22Rv1 (cell line): ENCODE measurements around the gene ENTPD3.

Experiments
- ZFX ChIP-seq: fragments of 450-650 bp; IDR thresholded peaks from 2 replicates; pipeline ENCODE4 v1.6.1; 2017; ENCODE audit warnings: antibody characterized with exemption, borderline replicate concordance
- TF ChIP-seq, protein P1 (sequence below): fragments of 450-650 bp; IDR thresholded peaks from 2 replicates; pipeline ENCODE4 v1.5.1; 2017; ENCODE audit warnings: mild to moderate bottlenecking

DNA sequence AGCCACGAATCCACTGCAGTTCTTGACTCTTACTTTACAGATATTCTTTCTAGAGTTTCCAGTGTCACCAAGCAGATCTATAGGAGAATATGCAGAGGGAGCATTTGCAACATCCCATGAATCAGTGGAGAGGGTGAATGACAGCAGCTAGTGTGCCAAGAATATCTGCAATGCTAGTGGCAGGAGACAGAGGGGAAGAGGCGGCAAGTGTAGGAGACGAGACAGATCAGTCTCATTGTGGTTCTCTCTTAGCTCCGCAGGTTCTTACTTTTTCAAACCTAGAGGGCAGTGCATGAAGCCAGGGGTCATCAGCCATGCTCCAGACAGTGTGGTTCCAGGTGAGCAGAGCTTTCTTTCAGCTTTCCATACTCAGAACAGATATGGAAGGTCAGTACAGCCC is 90.7 kb downstream of the ENTPD3 start:
- TF ChIP-seq, protein P1, sequence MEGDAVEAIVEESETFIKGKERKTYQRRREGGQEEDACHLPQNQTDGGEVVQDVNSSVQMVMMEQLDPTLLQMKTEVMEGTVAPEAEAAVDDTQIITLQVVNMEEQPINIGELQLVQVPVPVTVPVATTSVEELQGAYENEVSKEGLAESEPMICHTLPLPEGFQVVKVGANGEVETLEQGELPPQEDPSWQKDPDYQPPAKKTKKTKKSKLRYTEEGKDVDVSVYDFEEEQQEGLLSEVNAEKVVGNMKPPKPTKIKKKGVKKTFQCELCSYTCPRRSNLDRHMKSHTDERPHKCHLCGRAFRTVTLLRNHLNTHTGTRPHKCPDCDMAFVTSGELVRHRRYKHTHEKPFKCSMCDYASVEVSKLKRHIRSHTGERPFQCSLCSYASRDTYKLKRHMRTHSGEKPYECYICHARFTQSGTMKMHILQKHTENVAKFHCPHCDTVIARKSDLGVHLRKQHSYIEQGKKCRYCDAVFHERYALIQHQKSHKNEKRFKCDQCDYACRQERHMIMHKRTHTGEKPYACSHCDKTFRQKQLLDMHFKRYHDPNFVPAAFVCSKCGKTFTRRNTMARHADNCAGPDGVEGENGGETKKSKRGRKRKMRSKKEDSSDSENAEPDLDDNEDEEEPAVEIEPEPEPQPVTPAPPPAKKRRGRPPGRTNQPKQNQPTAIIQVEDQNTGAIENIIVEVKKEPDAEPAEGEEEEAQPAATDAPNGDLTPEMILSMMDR: no peak
- TF ChIP-seq ZFX: no peak
